ENCODE data around the gene CCDC178. TPM values are rescaled to one million over a fixed set of nuclear protein-coding genes. Genes with fewer than 3 reads are reported as not detected.

Gene CCDC178
- total RNA-seq, 4 donors from 2014 or later: 0.78 to 8.7 (median 2.2) TPM

GRCh38 chr18:32908424-32908805 lies 532.1 kb downstream of the CCDC178 start:
- Histone ChIP-seq H3K9me3 (no peaks in the 10 kb centered on the region), H3K36me3 (no peaks in the 10 kb centered on the region), H3K4me1 (no peaks in the 10 kb centered on the region), H3K27ac (no peak overlapping the region), H3K4me3 (no peak overlapping the region), H3K27me3 (no peaks in the 10 kb centered on the region)
- DNase-seq (ENCODE audit: low spot score in 2 of 2): no peak
- WGBS, 2 donors: 87 to 89% methylated on average over 7 of the region's 7 CpGs
- TF ChIP-seq EP300 (IDR thresholded peaks at IDR 0.05): no peak
- TF ChIP-seq CTCF (IDR thresholded peaks at IDR 0.05): no peak
- TF ChIP-seq POLR2A (IDR thresholded peaks at IDR 0.05): no peak

- H3K4me1 ChIP-seq: no peaks in the 10 kb centered on the region
- H3K36me3 ChIP-seq: no peaks in the 10 kb centered on the region
- WGBS, 2 donors: 62 to 64% methylated on average over 12 of the region's 12 CpGs
- no peaks in the 10 kb centered on the region for H3K27me3 ChIP-seq
- no peak overlapping the region for H3K4me3 ChIP-seq
- no peak overlapping the region for H3K27ac ChIP-seq
- H3K9me3 ChIP-seq: no peaks in the 10 kb centered on the region
- TF ChIP-seq CTCF (IDR thresholded peaks at IDR 0.05) (no peak), EP300 (IDR thresholded peaks at IDR 0.05) (no peak), POLR2A (IDR thresholded peaks at IDR 0.05) (no peak)
- DNase-seq (ENCODE audit: low spot score in 2 of 2): no peak
Measured at GRCh38 chr18:32907648-32908423, 532.7 kb downstream of the CCDC178 start.

GRCh38 chr18:32907311-32907585 lies 533.3 kb downstream of the CCDC178 start:
- 62 to 65% methylated on average over 3 of the region's 3 CpGs for WGBS, 2 donors
- Histone ChIP-seq H3K4me3 (no peak overlapping the region), H3K36me3 (no peaks in the 10 kb centered on the region), H3K27ac (no peak overlapping the region), H3K9me3 (no peaks in the 10 kb centered on the region), H3K27me3 (no peaks in the 10 kb centered on the region), H3K4me1 (no peaks in the 10 kb centered on the region)
- DNase-seq (ENCODE audit: low spot score in 2 of 2): no peak
- TF ChIP-seq POLR2A (IDR thresholded peaks at IDR 0.05) (no peak), EP300 (IDR thresholded peaks at IDR 0.05) (no peak), CTCF (IDR thresholded peaks at IDR 0.05) (no peak)

- H3K27ac ChIP-seq: no peak overlapping the region
- no peaks in the 10 kb centered on the region for H3K4me1 ChIP-seq
- WGBS, 2 donors: 83 to 87% methylated on average over 10 of the region's 10 CpGs
- no peaks in the 10 kb centered on the region for H3K36me3 ChIP-seq
- no peaks in the 10 kb centered on the region for H3K27me3 ChIP-seq
- TF ChIP-seq EP300 (IDR thresholded peaks at IDR 0.05) (no peak), POLR2A (IDR thresholded peaks at IDR 0.05) (no peak), CTCF (IDR thresholded peaks at IDR 0.05) (no peak)
- H3K4me3 ChIP-seq: no peak overlapping the region
- H3K9me3 ChIP-seq: no peaks in the 10 kb centered on the region
- DNase-seq (ENCODE audit: low spot score in 2 of 2): no peak
Measured at GRCh38 chr18:32906506-32907310, 533.8 kb downstream of the CCDC178 start.

- no peak overlapping the region for H3K4me3 ChIP-seq
- TF ChIP-seq CTCF (IDR thresholded peaks at IDR 0.05) (no peak), POLR2A (IDR thresholded peaks at IDR 0.05) (no peak), EP300 (IDR thresholded peaks at IDR 0.05) (no peak)
- DNase-seq (ENCODE audit: low spot score in 2 of 2): no peak
- no peaks in the 10 kb centered on the region for H3K27me3 ChIP-seq
- WGBS, 2 donors: 69 to 85% methylated on average over 5 of the region's 5 CpGs
- no peaks in the 10 kb centered on the region for H3K36me3 ChIP-seq
- H3K4me1 ChIP-seq: no peaks in the 10 kb centered on the region
- H3K27ac ChIP-seq: no peak overlapping the region
- H3K9me3 ChIP-seq: no peaks in the 10 kb centered on the region
Measured at GRCh38 chr18:32905651-32906050, 534.9 kb downstream of the CCDC178 start.
